Vagina (tissue), 2 donors: Measurements from ENCODE around the gene PC. TPM values are rescaled to one million over a fixed set of nuclear protein-coding genes. Genes with fewer than 3 reads are reported as not detected.

ENCODE experiments used
- DNase-seq, 2 donors: peaks; one replicate each; pipeline ENCODE4 v3.0.0-alpha.2; 2017; ENCODE audit errors: extremely low spot score in 2 of 2
- H3K27ac ChIP-seq: fragments of 200-600 bp; sonication (generic); one replicate; pipeline ENCODE4 v1.5.1; 2019
- H3K27me3 ChIP-seq: fragments of 200-600 bp; sonication (generic); one replicate; pipeline ENCODE4 v1.5.1; 2019
- H3K36me3 ChIP-seq, 2 donors: fragments of 200-600 bp; sonication (generic); one replicate each; pipeline ENCODE4 v1.5.1; 2017 to 2019
- H3K4me1 ChIP-seq: fragments of 200-600 bp; sonication (generic); one replicate; pipeline ENCODE4 v1.5.1; 2019
- H3K4me3 ChIP-seq, 2 donors: fragments of 200-600 bp; sonication (generic); 1 replicate in 1 of 2; 2 replicates in 1 of 2; pipeline ENCODE4 v1.5.1; 2016 to 2019
- H3K9me3 ChIP-seq: fragments of 200-600 bp; sonication (generic); one replicate; pipeline ENCODE4 v1.5.1; 2019
- CTCF ChIP-seq, 3 experiments: fragments of 450-650 bp in 2 of 3; fragments of 200-600 bp in 1 of 3; sonication (generic) in 1 of 3; IDR thresholded peaks; one replicate each; pipeline ENCODE4 v1.5.1; 2017 to 2019; ENCODE audit warnings: antibody characterized with exemption in 3 of 3, mild to moderate bottlenecking in 2 of 3, moderate library complexity in 2 of 3
- POLR2A ChIP-seq, 2 donors: fragments of 450-650 bp; IDR thresholded peaks; one replicate each; pipeline ENCODE4 v1.6.1; 2017; ENCODE audit warnings: antibody characterized with exemption in 2 of 2, mild to moderate bottlenecking in 2 of 2, moderate library complexity in 2 of 2
- POLR2AphosphoS5 ChIP-seq, 2 donors: sonication (generic); formaldehyde crosslinking; IDR thresholded peaks; one replicate each; pipeline ENCODE4 v1.9.0; 2017; ENCODE audit warnings: antibody characterized with exemption in 2 of 2, mild to moderate bottlenecking in 2 of 2, low read depth in 1 of 2; ENCODE audit not compliant: insufficient read depth in 1 of 2
- intact Hi-C: fragments of 100-400 bp; cut with DNase I; formaldehyde crosslinking; loops from one replicate; pipeline ENCODE4 v1.15.1; 2023
- total RNA-seq: library from RNA; depleted of rRNA; stranded (reverse); fragments of >200 nt; gene quantifications from one replicate; pipeline ENCODE4 v1.2.3, GENCODE V29; 2016

The PC gene
- total RNA-seq, 1 donor from 2014 or later, result 34.1 TPM

- no peaks in the 10 kb centered on the region for H3K36me3 ChIP-seq
- TF ChIP-seq CTCF (IDR thresholded peaks at IDR 0.05) (no peak), POLR2A (IDR thresholded peaks at IDR 0.05) (no peak), POLR2AphosphoS5 (IDR thresholded peaks at IDR 0.05; ENCODE audit: insufficient read depth in 1 of 2, low read depth in 1 of 2) (no peak)
- H3K4me1 ChIP-seq, result no peaks in the 10 kb centered on the region
- no peak for DNase-seq
- no peaks in the 10 kb centered on the region for H3K9me3 ChIP-seq
- no peak overlapping the region for H3K4me3 ChIP-seq
- no peak overlapping the region for H3K27ac ChIP-seq
- H3K27me3 ChIP-seq, result no peaks in the 10 kb centered on the region
- intact Hi-C loops, result no loop called here
Measured at GRCh38 chr11:66867425-66868040, 90.7 kb downstream of the PC start.

GRCh38 chr11:66866511-66866986 is 91.6 kb downstream of the PC start:
- H3K36me3 ChIP-seq, result no peaks in the 10 kb centered on the region
- intact Hi-C loops, result no loop called here
- no peaks in the 10 kb centered on the region for H3K27me3 ChIP-seq
- H3K27ac ChIP-seq, result no peak overlapping the region
- H3K4me3 ChIP-seq, result no peak overlapping the region
- no peaks in the 10 kb centered on the region for H3K4me1 ChIP-seq
- no peak for DNase-seq
- no peaks in the 10 kb centered on the region for H3K9me3 ChIP-seq
- TF ChIP-seq POLR2A (IDR thresholded peaks at IDR 0.05) (no peak), CTCF (IDR thresholded peaks at IDR 0.05) (no peak), POLR2AphosphoS5 (IDR thresholded peaks at IDR 0.05; ENCODE audit: insufficient read depth in 1 of 2, low read depth in 1 of 2) (no peak)

- H3K36me3 ChIP-seq, result no peaks in the 10 kb centered on the region
- H3K4me3 ChIP-seq, result no peak overlapping the region
- H3K27me3 ChIP-seq, result no peaks in the 10 kb centered on the region
- TF ChIP-seq POLR2AphosphoS5 (IDR thresholded peaks at IDR 0.05; ENCODE audit: insufficient read depth in 1 of 2, low read depth in 1 of 2) (no peak), POLR2A (IDR thresholded peaks at IDR 0.05) (no peak), CTCF (IDR thresholded peaks at IDR 0.05) (no peak)
- no peaks in the 10 kb centered on the region for H3K9me3 ChIP-seq
- intact Hi-C loops, result no loop called here
- H3K27ac ChIP-seq, result no peak overlapping the region
- H3K4me1 ChIP-seq, result no peaks in the 10 kb centered on the region
- no peak for DNase-seq
Measured at GRCh38 chr11:66866007-66866406, 92.2 kb downstream of the PC start.

DNA sequence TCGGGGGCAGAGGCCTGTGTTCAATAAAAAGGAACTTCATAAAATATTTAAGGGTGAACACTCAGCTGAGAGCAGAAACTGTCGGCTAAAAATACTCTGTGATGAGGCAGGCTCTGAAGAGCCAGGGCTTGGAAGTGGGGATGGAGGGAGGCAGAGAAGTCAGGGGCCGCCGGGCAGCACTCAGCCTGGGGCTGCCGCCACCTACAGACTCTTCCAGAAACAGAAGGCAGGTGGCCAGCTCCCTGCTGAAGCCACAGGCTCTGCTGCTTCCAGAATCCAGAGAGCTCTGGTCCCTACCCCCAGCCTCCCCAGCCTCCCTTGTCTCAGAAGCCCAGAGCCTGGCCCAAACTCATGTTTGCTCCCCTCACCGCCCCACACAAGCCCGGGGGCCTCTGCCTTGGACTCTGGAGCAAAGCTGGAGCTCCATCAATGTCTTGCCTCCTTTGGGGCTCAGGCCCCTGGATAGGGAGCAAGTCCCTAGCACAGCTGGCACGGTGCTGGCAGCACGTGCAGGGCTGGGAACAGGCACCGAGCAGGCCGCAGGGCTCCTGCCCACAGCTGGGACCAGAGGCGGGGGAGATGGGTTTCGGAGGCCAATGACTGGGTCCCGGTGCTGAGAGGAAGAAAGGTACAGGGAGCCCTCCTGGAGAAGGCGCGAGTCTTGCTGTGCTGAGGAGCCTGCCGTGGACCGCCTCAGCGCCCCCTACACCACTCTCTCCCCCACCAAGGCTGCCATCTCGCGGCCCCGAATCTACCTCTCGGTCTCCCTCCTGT is 93.1 kb downstream of the PC start:
- intact Hi-C loops, result no loop called here
- DNase-seq, result no peak
- no peaks in the 10 kb centered on the region for H3K36me3 ChIP-seq
- no peaks in the 10 kb centered on the region for H3K27me3 ChIP-seq
- H3K4me1 ChIP-seq, result no peaks in the 10 kb centered on the region
- no peak overlapping the region for H3K27ac ChIP-seq
- no peak overlapping the region for H3K4me3 ChIP-seq
- no peak for TF ChIP-seq POLR2AphosphoS5 (IDR thresholded peaks at IDR 0.05; ENCODE audit: insufficient read depth in 1 of 2, low read depth in 1 of 2)
- TF ChIP-seq POLR2A (IDR thresholded peaks at IDR 0.05), result no peak
- no peak for TF ChIP-seq CTCF (IDR thresholded peaks at IDR 0.05)
- H3K9me3 ChIP-seq, result no peaks in the 10 kb centered on the region
